COR-L47 (cell line): ENCODE measurements around the gene NRIP1.
A peak's percentile ranks its signal among the peaks of the same experiment; 100 is the strongest.

Source experiments
- DNase-seq: peaks from one replicate; lab custom pipeline; 2025; lab: John Stamatoyannopoulos, UW

The NRIP1 gene

GRCh38 chr21:15005391-15005790, 59.4 kb downstream of the NRIP1 start:
- DNase-seq: peak; percentile 22

- no peak for DNase-seq
Measured at GRCh38 chr21:15004721-15005370, 60.0 kb downstream of the NRIP1 start.

DNA sequence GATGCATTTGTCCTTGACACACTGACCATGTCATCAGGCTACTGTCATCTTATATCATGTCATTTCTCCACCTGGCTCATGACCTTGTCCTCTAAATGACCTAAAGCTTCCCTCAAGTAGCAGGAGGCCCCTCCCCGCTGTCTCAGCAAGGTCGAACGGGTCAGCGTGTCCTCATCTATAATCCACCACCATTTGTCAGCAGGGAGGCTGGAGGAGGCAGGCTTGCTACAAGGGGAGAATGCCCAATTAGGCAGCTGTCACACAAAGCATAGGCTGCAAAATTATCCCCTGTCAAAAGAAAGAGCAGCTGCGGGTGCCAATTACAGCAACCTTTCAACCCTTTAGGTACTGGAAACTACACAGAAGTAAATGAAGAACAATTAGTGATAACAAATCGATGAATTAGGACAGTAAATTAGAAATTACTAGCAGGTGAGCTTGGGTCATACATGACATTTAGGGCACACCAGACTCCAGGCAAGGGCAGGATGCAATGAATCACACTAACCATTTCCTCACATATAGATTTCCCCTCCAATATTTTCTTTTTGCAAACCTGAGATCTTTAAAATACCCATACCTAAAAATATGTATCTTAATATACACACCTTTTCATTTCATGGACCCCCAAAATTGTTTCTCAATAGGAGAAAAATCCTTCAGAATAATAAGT, 61.2 kb downstream of the NRIP1 start:
- DNase-seq: peak; percentile 90

DNA sequence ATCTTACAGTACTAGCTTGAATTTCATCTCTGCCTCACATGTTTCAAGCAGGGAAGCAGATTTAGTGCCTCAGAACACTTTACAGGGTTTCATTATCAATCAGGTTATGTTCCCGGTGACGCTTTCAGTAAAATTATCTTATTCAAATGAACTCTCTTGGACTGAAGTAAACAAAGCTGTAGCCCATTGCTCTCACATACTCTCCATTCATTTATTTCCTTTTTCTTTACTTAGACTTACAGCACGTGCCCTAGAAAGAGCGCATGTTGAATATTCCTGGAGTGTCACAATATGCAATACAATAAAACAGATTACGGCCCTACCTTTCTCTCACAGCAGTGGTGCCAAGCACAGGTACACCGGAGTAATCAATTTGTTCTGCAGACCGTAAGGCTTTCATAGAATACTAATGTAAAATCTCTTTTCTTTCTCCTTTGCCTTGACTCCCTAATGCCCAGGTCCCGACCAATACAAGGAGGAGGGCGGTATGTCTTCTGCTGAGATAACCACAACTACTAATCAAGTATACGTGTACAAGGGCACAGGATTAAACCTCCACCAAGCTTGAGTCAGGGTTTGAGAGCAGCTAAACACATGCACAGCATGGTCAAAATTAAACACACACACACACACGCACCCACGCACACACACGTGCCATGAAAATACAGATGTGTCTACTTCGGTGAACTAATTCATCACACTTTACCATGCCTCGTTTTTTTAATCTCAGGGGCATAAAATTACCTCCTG, 62.8 kb downstream of the NRIP1 start:
- DNase-seq: peak; percentile 31

- DNase-seq: no peak
Measured at GRCh38 chr21:15001113-15001512, 63.7 kb downstream of the NRIP1 start.

DNA sequence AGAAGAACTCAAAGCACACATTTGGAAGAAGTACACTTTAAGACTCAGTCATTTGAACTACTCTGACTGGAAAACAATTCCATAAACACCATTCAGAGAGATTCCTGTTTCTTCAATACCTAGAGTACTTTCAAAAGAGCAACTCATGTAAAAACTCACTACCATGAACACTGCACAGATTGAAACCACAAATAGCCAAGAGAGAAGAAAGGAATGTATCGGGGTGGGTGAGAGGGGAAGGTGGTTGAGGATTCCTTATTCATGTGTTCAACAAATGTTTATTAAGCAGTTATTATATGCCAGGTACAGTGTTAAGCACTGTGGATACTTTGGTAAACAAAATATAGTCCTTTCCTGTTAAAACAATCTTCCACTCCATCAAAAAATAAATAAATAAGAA, 64.7 kb downstream of the NRIP1 start:
- DNase-seq: no peak

- no peak for DNase-seq
Measured at GRCh38 chr21:14998784-14999183, 66.0 kb downstream of the NRIP1 start.

DNA sequence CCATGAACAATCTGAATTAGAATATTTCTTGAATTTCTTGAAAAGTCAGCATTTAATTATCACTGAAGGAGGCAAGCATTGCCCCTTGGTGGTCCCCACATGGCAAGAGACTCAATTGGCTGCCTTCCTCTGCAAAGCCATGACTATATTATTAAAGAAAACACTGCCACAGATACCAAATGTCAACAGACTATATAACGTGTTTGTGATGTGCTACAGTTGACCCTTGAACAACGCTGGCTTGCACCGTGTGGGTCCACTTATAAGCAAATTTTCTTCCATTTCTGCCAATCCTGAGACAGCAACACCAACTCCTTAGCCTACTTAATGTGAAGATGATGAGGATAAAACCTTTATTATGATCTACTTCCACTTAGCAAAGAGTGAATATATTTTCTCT, 66.5 kb downstream of the NRIP1 start:
- no peak for DNase-seq

DNA sequence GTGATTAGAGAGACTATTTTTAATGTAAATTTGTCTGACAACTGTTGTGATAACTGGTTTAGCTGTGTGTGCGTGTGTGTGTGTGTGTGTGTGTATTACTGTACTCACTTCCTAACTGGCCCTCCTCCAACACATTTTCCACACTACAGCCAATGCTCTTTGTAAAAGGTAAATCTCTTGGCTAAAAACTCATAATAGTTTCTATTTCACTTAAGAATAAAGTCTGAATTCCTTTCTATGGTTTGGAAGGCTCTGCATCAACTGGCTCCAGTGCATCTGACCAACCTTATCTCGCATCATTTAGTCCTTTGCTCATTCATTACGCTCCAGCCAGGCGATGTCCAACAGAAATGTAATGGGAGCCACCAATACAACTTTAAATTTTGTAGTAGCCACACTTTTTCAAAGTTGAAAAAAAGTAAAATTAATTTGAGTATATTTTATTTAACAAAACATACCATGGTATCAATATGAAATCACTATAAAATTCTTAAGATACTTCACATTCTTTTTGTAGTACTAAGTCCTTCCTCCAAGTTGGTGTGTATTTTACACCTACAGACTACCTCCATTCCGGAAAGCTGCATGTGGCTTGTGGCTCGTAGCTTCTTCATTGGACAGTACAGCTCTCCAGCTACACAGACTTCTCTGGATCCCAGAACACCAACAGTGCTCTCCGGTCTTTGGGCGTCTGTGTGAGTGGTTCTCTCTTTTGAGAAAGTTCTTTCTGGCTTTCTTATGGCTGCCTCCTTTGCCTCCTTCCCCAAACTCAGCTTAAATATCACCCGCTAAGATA, 68.9 kb downstream of the NRIP1 start:
- DNase-seq: no peak

- DNase-seq: no peak
Measured at GRCh38 chr21:14995226-14995625, 69.6 kb downstream of the NRIP1 start.

DNA sequence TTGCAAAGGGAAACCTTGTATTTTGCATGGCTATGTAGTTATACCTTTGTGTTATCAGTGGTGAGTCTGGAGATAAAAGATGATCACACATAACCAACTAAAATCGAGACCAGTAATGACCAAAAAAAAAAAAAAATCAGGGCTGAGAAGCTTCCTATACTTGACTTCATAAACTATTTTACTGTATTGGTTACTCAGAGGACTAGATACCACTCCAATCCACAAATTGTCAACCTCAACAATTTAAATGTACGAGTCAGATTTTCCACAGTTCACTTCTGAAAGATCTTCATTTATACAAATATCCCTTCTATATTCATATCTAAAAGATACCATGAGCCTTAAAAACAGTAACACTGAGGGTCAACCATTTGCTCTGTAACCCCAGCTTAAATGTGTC, 71.7 kb downstream of the NRIP1 start:
- no peak for DNase-seq

DNA sequence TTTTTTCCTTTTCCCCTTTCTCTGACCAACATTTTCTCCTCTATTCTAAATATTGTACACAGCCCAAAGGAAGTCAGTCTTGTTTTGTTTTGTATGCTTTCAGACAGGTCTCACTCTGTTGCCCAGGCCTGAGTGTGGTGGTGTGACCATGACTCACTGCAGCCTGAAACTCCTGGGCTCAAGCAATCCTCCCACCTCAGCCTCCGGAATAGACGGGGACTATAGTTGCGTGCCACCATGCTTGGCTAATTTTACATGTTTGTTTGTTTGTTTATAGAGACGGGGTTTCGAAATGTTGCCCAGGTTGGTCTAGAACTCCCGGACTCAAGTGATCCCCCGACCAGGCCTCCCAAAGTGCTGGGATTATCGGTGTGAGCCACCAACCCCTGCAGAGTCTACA, 72.8 kb downstream of the NRIP1 start:
- DNase-seq: no peak

GRCh38 chr21:14989359-14989758, 75.4 kb downstream of the NRIP1 start:
- no peak for DNase-seq

- DNase-seq: no peak
Measured at GRCh38 chr21:14988760-14989159, 76.0 kb downstream of the NRIP1 start.

GRCh38 chr21:14987370-14988170, 77.2 kb downstream of the NRIP1 start:
- no peak for DNase-seq

- no peak for DNase-seq
Measured at GRCh38 chr21:14985306-14985705, 79.5 kb downstream of the NRIP1 start.

DNA sequence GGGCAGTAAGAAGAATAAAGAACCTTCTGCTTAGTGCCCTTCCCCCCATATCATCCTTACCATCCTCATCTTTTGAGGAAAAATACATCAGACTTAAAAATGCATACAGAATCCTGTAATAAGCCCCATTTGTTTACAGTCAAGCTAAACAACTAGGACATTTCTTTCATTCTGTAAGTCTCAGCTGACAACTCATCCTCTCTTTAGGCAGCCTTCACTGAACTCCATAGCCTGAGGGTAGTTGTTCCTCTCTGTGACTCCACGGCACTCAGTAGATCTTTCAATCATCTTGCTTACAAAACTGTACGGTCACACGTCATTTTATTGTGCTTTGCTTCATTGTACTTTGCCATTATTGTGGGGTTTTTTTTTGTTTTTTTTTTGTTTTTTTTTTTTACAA, 82.5 kb downstream of the NRIP1 start:
- no peak for DNase-seq

- DNase-seq: no peak
Measured at GRCh38 chr21:14981246-14981645, 83.6 kb downstream of the NRIP1 start.

GRCh38 chr21:14979264-14979663, 85.5 kb downstream of the NRIP1 start:
- no peak for DNase-seq

DNA sequence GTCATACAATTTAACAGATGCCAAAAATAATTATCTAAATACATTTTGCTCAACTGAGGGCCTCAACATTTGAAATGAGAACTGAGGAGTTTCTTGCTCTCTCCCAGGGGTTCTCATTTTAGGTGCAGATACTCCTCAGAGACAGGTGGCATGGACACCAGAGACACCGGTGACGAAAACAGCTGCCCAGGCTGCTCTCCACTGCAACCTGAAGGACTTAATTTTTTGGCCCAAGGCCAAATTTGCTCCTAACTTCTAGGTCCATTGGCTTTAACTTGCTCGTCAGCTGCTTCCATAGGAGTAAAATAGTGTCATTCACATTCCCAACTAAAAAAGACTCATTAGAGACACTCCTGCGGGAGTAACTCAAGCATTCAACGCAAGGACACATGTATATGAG, 87.0 kb downstream of the NRIP1 start:
- DNase-seq: peak; percentile 42

- no peak for DNase-seq
Measured at GRCh38 chr21:14975136-14975919, 89.5 kb downstream of the NRIP1 start.
